Measurements from ENCODE around the gene KRTAP4-4. TPM values are rescaled to one million over a fixed set of nuclear protein-coding genes. Genes with fewer than 3 reads are reported as not detected.
"Not testable (repeated sequence)": the region's sequence is repeated elsewhere in the genome, so short reads cannot be mapped to it uniquely, and the experiment has no call there.

Gene KRTAP4-4
- total RNA-seq, 1 donor, result not detected

- DNase-seq (ENCODE audit: low read depth), result no peak
- TF ChIP-seq CTCF (IDR thresholded peaks at IDR 0.05; ENCODE audit: insufficient read depth, low read depth, low read length), result no peak
- H3K4me3 ChIP-seq (ENCODE audit: low read depth, low read length), result no peak within 1 kb of the TSS
These were observed 7.6 kb upstream of the KRTAP4-4 start, which contains the start of gene KRTAP4-3 for GRCh38 chr17:41168121-41168520. Gene KRTAP4-3 (minus strand): TSS chr17:41168221. CDS start chr17:41168172, 49 bp downstream.

- H3K4me3 ChIP-seq (ENCODE audit: low read depth, low read length), result no peak overlapping the region
- no peak for DNase-seq (ENCODE audit: low read depth)
- TF ChIP-seq CTCF (IDR thresholded peaks at IDR 0.05; ENCODE audit: insufficient read depth, low read depth, low read length), result no peak
These were observed 7.0 kb upstream of the KRTAP4-4 start for GRCh38 chr17:41167561-41167960.

- TF ChIP-seq CTCF (IDR thresholded peaks at IDR 0.05; ENCODE audit: insufficient read depth, low read depth, low read length), result no peak
- H3K4me3 ChIP-seq (ENCODE audit: low read depth, low read length), result no peak overlapping the region
- no peak for DNase-seq (ENCODE audit: low read depth)
These were observed 3.3 kb upstream of the KRTAP4-4 start for GRCh38 chr17:41163828-41164227.

- not testable (repeated sequence) for DNase-seq (ENCODE audit: low read depth); H3K4me3 ChIP-seq (ENCODE audit: low read depth, low read length)
These were observed 358 bp downstream of the KRTAP4-4 start for GRCh38 chr17:41160190-41160589.

GRCh38 chr17:41153856-41154255 lies 6.7 kb downstream of the KRTAP4-4 start:
- no peak overlapping the region for H3K4me3 ChIP-seq (ENCODE audit: low read depth, low read length)
- TF ChIP-seq CTCF (IDR thresholded peaks at IDR 0.05; ENCODE audit: insufficient read depth, low read depth, low read length), result no peak

GRCh38 chr17:41151525-41151924 lies 9.0 kb downstream of the KRTAP4-4 start:
- no peak overlapping the region for H3K4me3 ChIP-seq (ENCODE audit: low read depth, low read length)
- no peak for TF ChIP-seq CTCF (IDR thresholded peaks at IDR 0.05; ENCODE audit: insufficient read depth, low read depth, low read length)
- no peak for DNase-seq (ENCODE audit: low read depth)

More at GRCh38 chr17:41153856-41154255, 6.7 kb downstream of the KRTAP4-4 start:
- DNase-seq (ENCODE audit: low read depth), result peak; percentile 22

- H3K4me3 ChIP-seq (ENCODE audit: low read depth, low read length), result no peak overlapping the region
- no peak for TF ChIP-seq CTCF (IDR thresholded peaks at IDR 0.05; ENCODE audit: insufficient read depth, low read depth, low read length)
- no peak for DNase-seq (ENCODE audit: low read depth)
These were observed 10.5 kb downstream of the KRTAP4-4 start for GRCh38 chr17:41150026-41150425.

All from fibroblast of villous mesenchyme (primary cell).